ENCODE results near the gene CDRT4.

CDRT4 gene

DNA sequence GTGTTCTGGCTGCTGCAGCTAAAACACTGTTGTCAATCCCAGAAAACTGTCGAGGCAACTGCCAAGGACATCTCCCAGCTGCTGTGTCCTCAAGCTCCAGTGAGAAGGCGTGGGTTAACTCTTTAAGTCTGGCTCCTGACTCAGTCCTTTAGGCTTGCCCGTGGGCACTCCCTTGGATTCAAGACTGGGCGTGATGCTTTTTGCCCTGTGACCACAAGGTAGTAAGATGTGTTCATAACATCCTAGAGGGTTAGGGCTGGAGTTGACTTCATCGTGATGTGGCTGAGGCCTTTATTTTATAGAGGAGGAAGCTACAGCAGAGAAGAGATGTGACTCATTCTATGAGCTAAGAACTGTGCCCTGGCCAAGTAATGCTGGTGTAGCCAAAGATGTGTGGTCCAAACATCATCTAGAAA lies 75.1 kb downstream of the CDRT4 start:
- TF ChIP-seq GATA2 (IDR thresholded peaks at IDR 0.05; ENCODE audit: low read depth, low read length): no peak
- no peak for TF ChIP-seq GATA3 (IDR thresholded peaks at IDR 0.05; ENCODE audit: low read depth, low read length)

DNA sequence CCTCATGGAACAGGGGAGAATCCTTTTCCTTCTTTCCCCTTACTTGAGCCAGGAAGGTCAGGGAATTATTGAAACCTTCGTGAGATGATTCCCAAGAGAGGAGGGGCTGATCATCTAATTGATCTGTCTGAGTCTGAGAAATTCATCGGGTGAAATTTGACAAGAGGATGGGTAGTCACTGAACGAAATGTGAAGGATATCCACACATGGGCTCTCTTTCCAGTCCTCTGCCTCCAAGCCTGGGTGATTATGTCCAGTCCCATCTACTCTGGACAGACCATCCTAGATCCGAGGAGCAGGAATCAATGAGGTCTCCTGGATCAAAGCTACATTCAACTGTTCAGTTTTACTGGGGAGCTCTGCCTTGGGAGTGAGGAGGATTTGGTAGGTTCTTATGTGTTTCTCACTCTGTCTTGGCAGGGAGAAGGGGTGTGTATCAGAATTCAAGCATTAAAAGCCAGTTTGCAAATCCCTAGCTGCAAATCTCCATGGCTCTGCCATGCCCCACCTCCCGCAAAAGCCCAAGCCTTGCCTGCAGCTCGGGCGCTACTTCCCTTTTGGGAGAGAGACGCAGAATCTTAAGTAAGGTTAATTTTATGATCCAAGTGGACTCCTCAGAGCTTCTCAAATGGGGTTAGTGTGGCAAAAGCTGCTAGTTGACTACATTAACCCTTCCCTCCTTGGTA lies 78.9 kb downstream of the CDRT4 start:
- no peak for TF ChIP-seq GATA3 (IDR thresholded peaks at IDR 0.05; ENCODE audit: low read depth, low read length)
- TF ChIP-seq GATA2 (IDR thresholded peaks at IDR 0.05; ENCODE audit: low read depth, low read length): no peak

DNA sequence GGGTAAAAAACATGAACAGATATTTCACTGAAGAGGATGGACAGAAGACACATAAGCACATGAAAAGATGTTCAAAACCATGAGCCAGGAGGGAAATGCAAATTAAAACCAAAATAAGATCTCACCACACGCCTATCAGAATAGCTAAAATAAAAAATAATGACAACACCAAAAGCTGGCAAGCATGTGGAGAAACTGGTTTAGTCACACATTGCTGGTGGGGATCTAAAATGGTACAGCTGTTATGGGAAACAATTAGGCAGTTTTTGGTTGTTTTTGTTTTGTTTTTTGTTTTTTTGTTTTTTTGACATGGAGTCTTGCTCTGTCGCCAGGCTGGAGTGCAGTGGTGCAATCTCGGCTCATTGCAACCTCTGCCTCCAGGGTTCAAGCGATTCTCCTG lies 81.3 kb downstream of the CDRT4 start:
- TF ChIP-seq GATA3 (IDR thresholded peaks at IDR 0.05; ENCODE audit: low read depth, low read length) (no peak), GATA2 (IDR thresholded peaks at IDR 0.05; ENCODE audit: low read depth, low read length) (no peak)

All from SH-SY5Y (cell line).